HG02588 (cell line): ENCODE data around the gene MYADML2.
"Not testable (repeated sequence)": the region's sequence is repeated elsewhere in the genome, so short reads cannot be mapped to it uniquely, and the experiment has no call there.

Experiments
- ATAC-seq: cut with Tn5 transposase; IDR thresholded peaks from one replicate; pipeline ENCODE4 v1.9.1; 2021; ENCODE audit warnings: mild to moderate bottlenecking, moderate library complexity; ENCODE audit not compliant: unreplicated experiment

MYADML2 gene

GRCh38 chr17:81959362-81960129 lies 12.5 kb upstream of the MYADML2 start:
- no peak for ATAC-seq

DNA sequence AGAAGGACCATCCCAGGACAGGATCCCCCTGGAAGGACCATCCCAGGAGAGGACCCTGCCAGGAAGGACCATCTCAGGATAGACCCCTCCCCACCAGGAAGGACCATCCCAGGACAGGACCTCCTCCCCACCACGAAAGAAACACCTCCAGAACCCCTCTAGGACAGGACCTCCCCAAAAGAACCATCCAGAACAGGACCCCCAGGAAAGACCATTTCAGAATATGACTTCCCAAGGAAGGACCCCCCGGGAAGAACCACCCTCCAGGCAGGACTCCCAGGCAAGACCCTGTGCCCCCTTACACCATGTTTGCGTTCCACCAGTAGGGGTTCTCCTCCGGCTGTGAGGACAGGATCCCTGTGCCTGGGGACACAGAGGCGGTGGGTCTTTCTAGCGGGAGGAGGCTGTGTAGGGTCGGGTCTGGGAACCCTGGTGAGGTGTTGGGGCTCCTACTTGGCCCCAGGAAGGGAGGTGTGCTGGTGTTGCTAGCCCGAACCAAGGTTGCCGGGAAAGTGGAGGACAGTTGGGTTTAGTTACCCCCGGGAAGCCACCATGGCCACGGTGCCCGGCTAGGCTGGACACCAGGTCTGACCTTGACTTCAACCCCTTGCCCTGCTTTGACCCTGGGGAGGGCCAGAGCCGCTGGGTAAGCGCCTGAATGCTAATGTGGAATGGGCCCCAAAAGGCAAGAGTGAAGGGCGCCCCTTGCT lies 11.8 kb upstream of the MYADML2 start:
- ATAC-seq, result no peak

DNA sequence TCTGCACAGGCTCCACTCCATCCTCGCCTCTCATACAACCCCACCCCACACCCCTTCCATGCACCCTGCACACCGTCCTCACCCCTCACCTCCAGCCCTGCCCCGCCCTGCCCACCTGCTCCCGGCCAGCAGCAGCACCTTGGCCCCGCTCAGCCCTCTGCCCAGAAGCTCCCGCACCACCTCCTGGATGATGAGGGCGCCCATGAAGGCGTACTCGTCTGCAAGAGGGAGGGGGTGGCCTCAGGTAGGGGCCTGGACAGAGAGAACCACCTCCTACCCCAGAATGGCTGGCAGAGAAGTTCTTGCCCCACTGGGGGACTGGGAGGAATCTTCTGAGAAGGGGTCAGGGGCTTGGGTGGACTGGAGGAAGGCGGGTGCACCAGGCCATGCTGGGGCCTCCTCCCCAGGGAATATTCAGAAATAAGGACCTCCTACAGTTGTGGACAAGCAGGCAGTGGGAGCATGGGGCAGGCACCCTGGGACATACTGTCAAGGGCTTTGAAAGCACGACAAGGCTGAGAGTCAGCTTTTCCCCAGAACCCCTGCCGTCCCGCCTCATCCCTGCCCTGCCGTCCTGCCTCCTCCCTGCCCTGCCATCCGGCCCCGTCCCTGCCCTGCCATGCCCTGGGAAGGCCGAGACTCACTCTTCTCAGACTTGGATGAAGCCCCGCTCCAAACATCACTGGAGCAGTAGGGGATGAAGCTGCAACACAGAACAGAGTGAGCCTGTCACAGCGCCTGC lies 10.8 kb upstream of the MYADML2 start:
- ATAC-seq, result no peak

GRCh38 chr17:81956607-81957589 lies 9.9 kb upstream of the MYADML2 start:
- no peak for ATAC-seq

DNA sequence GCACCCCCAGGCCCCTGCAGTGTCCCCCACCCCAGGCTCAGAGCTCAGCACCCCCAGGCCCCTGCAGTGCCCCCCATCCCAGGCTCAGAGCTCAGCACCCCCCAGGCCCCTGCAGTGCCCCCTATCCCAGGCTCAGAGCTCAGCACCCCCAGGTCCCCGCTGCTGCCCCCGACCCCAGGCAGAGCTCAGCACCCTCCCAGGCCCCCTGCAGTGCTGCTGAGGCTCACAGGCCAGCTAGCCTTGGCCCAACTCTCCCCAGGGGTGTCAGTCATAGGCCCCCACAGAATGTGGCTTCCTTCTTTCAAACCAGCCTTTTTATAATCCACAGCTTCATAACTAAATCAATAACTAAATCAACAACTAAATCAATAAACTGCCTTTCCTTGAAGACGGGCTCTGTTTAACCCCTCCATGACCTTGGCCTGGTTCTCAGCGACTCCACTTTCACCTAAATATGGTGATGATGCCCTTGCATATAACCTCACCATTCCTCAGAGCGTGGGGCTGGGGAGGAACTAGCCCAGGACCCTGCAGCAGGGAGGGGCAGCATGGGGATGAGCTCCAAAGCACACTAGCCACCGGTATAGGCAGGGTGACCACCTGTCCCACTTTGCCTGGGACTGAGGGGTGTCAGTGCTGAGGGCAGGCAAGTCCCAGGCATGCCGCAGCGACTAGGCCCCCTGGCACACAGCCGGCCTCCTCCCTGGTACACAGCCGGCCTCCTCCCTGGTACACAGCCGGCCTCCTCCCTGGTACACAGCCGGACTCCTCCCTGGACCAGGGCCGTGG lies 8.9 kb upstream of the MYADML2 start:
- no peak for ATAC-seq

GRCh38 chr17:81955058-81955681 lies 8.1 kb upstream of the MYADML2 start:
- no peak for ATAC-seq

DNA sequence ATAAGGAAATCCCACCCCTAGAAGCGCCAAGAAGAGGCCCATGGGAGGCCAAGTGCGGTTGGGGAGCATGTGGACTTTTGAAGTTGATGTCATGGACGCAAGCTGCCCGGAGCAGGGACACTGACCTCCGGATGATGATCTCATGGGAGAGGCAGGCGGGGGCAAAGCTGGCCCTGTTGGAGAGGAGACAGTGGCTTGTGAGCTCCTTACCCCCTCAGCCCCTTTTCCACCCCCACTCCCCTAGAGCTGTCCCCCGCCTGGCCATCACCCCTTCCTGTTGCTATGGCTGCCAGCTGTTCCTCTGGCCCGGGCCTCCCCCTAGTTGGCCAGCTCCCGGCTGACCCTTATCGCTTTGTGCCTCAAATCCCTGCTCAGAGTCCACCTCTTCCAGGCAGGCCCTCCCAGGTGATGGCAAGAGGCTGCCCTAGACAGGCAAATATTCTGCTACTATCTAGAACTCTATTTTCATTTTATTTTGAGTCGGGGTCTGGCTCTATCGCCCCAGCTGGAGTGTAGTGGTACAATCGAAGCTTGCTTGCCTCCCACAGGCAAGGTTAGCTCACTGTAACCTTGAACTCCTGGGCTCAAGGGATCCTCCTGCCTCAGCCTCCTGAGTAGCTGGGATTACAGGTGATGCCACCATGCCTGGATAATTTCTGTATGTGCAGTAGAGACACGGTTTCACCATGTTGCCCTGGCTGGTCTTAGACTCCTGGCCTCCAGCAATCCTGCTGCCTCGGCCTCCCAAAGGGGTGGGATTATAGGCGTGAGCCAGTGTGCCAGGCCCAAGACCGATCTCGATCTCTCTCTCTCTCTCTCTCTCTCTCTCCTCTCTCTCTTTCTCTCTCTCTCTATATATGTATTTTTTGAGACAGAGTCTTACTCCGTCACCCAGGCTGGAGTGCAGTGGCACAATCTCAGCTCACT lies 7.4 kb upstream of the MYADML2 start:
- no peak for ATAC-seq

DNA sequence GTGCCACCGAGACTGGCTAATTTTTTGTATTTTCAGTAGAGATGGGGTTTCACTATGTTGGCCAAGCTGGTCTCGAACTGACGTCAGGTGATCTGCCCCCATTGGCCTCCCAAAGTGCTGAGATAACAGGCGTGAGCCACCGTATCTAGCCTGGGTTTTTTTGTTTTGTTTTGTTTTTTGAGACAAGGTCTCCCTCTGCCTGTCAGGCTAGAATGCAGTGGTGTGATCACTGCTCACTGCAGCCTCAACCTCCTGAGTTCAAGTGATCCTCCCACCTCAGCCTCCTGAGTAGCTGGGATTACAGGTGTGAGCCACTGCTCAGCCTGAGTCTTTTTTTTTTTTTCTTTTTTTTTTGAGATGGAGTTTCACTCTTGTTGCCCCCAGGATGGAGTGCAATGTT lies 6.4 kb upstream of the MYADML2 start:
- not testable (repeated sequence) for ATAC-seq

DNA sequence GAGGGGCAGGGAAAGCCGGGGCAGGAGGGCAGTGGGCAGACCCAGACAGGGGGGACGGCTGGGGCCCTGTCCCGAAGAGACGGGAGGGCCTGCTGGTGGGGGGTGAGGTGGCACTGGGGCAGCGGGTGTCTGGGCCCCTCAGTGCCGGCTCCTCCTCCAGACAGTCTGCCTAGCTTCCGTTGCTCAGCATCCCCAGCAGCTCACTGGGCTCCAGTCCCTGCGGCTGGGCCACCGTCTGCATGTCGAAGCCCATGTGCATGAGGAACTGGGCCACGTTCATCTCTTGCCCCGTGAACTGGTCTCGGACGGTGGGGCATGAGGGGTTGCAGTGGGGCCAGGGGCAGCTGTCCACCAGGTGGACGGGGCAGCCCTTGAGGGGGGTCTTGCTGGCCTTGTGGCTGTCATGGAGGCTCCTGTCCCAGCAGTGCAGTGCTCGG lies 5.8 kb upstream of the MYADML2 start:
- no peak for ATAC-seq

DNA sequence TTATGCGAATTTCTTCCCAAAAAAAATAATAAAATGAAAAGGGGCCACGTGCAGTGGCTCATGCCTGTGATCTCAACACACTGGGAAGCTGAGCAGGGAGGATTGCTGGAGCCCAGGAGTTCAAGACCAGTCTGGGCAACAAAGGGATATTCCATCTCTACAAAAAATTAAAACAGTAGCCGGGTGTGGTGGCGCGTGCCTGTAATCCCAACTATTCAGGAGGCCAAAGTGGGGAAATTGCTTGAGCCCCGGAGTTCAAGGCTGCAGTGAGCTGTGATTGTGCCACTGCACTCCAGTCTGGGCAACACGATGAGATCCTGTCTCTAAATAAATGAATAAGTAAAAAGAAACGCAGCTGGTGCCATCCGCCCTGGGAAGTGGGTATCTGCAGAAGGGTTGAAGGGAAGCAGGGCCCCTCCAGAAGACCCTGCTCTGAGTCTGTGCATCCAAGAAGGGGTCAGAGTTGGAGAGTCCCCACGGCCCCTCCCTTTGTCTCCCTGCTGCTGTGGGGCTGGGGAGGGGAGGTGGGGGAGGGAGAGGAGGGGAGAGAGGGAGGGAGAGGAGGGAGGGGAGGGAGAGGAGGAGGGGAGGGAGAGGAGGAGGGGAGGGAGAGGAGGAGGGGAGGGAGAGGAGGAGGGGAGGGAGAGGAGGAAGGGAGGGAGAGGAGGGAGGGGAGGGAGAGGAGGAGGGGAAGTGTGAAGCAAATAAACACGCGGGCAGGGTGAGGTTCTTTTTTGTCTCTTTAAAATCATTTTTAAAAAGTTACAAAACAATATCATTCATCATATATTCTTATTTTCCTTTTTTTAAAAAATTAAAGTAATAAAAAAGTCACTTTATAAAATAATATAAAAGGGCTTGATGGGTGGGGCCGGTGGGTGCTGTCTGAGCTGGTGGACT lies 5.0 kb upstream of the MYADML2 start:
- ATAC-seq, result no peak

DNA sequence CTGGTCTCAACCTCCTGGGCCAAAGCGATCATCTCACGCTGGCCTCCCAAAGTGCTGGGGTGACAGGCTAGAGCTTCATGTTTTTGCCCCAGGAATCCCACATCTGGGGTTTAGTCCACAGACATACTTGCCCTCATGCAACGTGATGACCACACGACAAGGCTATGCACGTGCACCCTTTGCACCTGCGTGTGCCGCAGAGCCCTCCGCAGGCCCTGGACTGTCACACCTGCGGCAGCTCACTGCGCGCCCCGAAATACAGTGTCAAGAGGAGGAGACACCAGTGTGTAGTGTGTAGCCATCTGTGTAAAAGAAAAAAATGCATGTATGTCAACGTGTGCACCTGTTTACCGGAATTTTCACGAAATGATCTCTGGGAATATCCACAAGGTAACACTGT lies 3.5 kb upstream of the MYADML2 start:
- no peak for ATAC-seq

- no peak for ATAC-seq
Observed at GRCh38 chr17:81948635-81949378, 1.8 kb upstream of the MYADML2 start.

- no peak for ATAC-seq
Observed at GRCh38 chr17:81944858-81945257, 2.2 kb downstream of the MYADML2 start.

- ATAC-seq, result no peak
Observed at GRCh38 chr17:81942167-81942553, 4.9 kb downstream of the MYADML2 start.

DNA sequence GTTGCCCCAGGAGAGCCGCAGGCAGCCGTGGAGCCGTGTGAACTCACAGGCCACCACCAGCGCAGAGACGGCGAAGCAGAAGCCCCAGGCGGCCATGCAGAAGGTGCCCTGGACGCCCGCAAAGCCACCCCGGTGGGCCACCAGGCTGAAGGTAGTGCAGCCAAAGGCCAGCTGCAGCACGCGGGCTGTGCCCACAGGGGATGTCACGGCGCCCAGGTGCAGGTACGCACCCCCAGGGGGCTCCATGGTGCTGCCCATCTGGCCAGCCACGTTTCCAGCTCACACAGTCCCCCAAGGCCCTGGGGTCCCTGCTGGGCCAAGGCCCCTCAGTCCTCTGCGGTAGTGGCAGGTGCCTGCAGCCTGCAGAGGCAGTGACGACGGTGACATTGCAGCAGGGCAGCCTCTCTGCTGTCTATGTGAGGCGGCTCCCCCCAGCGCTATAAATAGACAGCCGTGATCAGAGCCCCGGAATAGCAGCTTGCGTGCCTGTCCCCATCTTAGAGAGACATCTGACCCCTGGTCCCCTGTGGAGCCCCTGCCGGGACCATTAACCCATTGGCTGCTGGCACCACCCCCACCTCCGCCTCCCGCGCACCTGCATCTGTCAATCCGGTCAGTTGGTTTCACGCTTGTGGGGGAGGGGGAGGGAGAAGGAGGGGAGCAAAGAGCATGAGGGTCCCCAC lies 5.4 kb downstream of the MYADML2 start:
- ATAC-seq, result no peak
